ENCODE data around the gene SFMBT1. TPM values are rescaled to one million over a fixed set of nuclear protein-coding genes. Genes with fewer than 3 reads are reported as not detected.

SFMBT1 gene
- total RNA-seq, 1 donor from 2014 or later, result 5.5 TPM

GRCh38 chr3:52910823-52911222 lies 135.1 kb downstream of the SFMBT1 start:
- no peak for TF ChIP-seq EZH2 (IDR thresholded peaks at IDR 0.05; ENCODE audit: insufficient read depth, low read length)
- TF ChIP-seq CTCF (IDR thresholded peaks at IDR 0.05; ENCODE audit: insufficient read depth, low read depth, low read length), result no peak
- Histone ChIP-seq H2AFZ (ENCODE audit: low read depth, low read length) (no peak overlapping the region), H3K9ac (ENCODE audit: low read length) (no peak overlapping the region), H3K36me3 (ENCODE audit: insufficient read depth, low read length) (peaks cover 3% of the 10 kb centered on the region), H3K79me2 (ENCODE audit: insufficient read depth, low read length) (no peaks in the 10 kb centered on the region), H3K27me3 (ENCODE audit: insufficient read depth, low read length) (no peaks in the 10 kb centered on the region), H3K4me1 (ENCODE audit: insufficient read depth, low read length) (no peaks in the 10 kb centered on the region), H4K20me1 (ENCODE audit: insufficient read depth, low read length) (no peaks in the 10 kb centered on the region), H3K4me3 (ENCODE audit: insufficient read depth, low read depth, low read length) (no peak overlapping the region), H3K4me2 (ENCODE audit: low read length) (no peak overlapping the region), H3K27ac (ENCODE audit: low read depth, low read length) (no peak overlapping the region), H3K9me3 (ENCODE audit: insufficient read depth, low read depth, low read length) (no peaks in the 10 kb centered on the region)
- H3K4me3 Mint-ChIP-seq (ENCODE audit: unreplicated experiment), result no peak overlapping the region
- peaks cover 4% of the 10 kb centered on the region for H3K4me1 Mint-ChIP-seq (ENCODE audit: low read depth, unreplicated experiment)
- FAIRE-seq (no peak), DNase-seq (ENCODE audit: low read depth) (no peak)
- no peaks in the 10 kb centered on the region for H3K27me3 Mint-ChIP-seq (ENCODE audit: low read depth, unreplicated experiment)
- H3K9me3 Mint-ChIP-seq (ENCODE audit: unreplicated experiment), result no peaks in the 10 kb centered on the region
- no peak overlapping the region for H3K27ac Mint-ChIP-seq (ENCODE audit: unreplicated experiment)
- no peaks in the 10 kb centered on the region for H3K36me3 Mint-ChIP-seq (ENCODE audit: low read depth, unreplicated experiment)

- H3K9me3 ChIP-seq (ENCODE audit: insufficient read depth, low read depth, low read length), result no peaks in the 10 kb centered on the region
Observed at GRCh38 chr3:52907497-52907896, 138.4 kb downstream of the SFMBT1 start.

More at GRCh38 chr3:52907497-52907896, 138.4 kb downstream of the SFMBT1 start:
- Histone ChIP-seq H2AFZ (ENCODE audit: low read depth, low read length) (no peak overlapping the region), H3K27ac (ENCODE audit: low read depth, low read length) (no peak overlapping the region), H4K20me1 (ENCODE audit: insufficient read depth, low read length) (no peaks in the 10 kb centered on the region), H3K4me3 (ENCODE audit: insufficient read depth, low read depth, low read length) (no peak overlapping the region), H3K4me2 (ENCODE audit: low read length) (no peak overlapping the region), H3K4me1 (ENCODE audit: insufficient read depth, low read length) (no peaks in the 10 kb centered on the region), H3K36me3 (ENCODE audit: insufficient read depth, low read length) (no peaks in the 10 kb centered on the region), H3K9ac (ENCODE audit: low read length) (no peak overlapping the region), H3K27me3 (ENCODE audit: insufficient read depth, low read length) (no peaks in the 10 kb centered on the region), H3K79me2 (ENCODE audit: insufficient read depth, low read length) (no peaks in the 10 kb centered on the region)
- no peaks in the 10 kb centered on the region for H3K9me3 Mint-ChIP-seq (ENCODE audit: unreplicated experiment)
- H3K27me3 Mint-ChIP-seq (ENCODE audit: low read depth, unreplicated experiment), result no peaks in the 10 kb centered on the region
- no peaks in the 10 kb centered on the region for H3K4me1 Mint-ChIP-seq (ENCODE audit: low read depth, unreplicated experiment)
- DNase-seq (ENCODE audit: low read depth) (no peak), FAIRE-seq (no peak)
- no peak for TF ChIP-seq EZH2 (IDR thresholded peaks at IDR 0.05; ENCODE audit: insufficient read depth, low read length)
- TF ChIP-seq CTCF (IDR thresholded peaks at IDR 0.05; ENCODE audit: insufficient read depth, low read depth, low read length), result no peak
- no peak overlapping the region for H3K27ac Mint-ChIP-seq (ENCODE audit: unreplicated experiment)
- no peaks in the 10 kb centered on the region for H3K36me3 Mint-ChIP-seq (ENCODE audit: low read depth, unreplicated experiment)
- no peak overlapping the region for H3K4me3 Mint-ChIP-seq (ENCODE audit: unreplicated experiment)
